K562 (cell line): ENCODE results near the gene ULK1.

Experiments
- BHLHE40 ChIP-seq: IDR thresholded peaks from 2 replicates; pipeline ENCODE4 v1.6.1; 2011; ENCODE audit warnings: low read length, improper control_type of control experiment
- CHD2 ChIP-seq: IDR thresholded peaks from 2 replicates; pipeline ENCODE4 v1.6.1; 2011; ENCODE audit warnings: low read depth, low read length
- CHD4 ChIP-seq: fragments of 200-600 bp; sonication (generic); IDR thresholded peaks from 3 replicates; pipeline ENCODE4 v1.6.1; 2012; ENCODE audit warnings: low read depth, mild to moderate bottlenecking, mixed read lengths, low read length, inconsistent platforms; ENCODE audit not compliant: insufficient read depth, insufficient replicate concordance, poor library complexity, severe bottlenecking
- FOS ChIP-seq: IDR thresholded peaks from 3 replicates; pipeline ENCODE4 v1.6.1; 2011; ENCODE audit not compliant: insufficient read length; ENCODE audit errors: extremely low read depth
- JUNB ChIP-seq: fragments of 450-650 bp; formaldehyde crosslinking; conservative IDR thresholded peaks from 2 replicates; pipeline ENCODE4 v1.4.0; 2020; ENCODE audit warnings: mild to moderate bottlenecking
- L3MBTL2 ChIP-seq: fragments of 450-650 bp; IDR thresholded peaks from 2 replicates; pipeline ENCODE4 v1.6.1; 2016; ENCODE audit warnings: mild to moderate bottlenecking, moderate library complexity
- POLR2A ChIP-seq: fragments of 450-650 bp; conservative IDR thresholded peaks from 2 replicates; pipeline ENCODE4 v1.6.1; 2016
- POLR3G ChIP-seq: IDR thresholded peaks from 2 replicates; pipeline ENCODE4 v1.6.1; 2011; ENCODE audit not compliant: insufficient read length, insufficient replicate concordance; ENCODE audit errors: extremely low read depth
- TBL1XR1 ChIP-seq, 2 experiments: IDR thresholded peaks; 2 replicates each; pipeline ENCODE4 v1.6.1; 2012; ENCODE audit warnings: improper control_type of control experiment in 2 of 2, low read length in 2 of 2, mild to moderate bottlenecking in 1 of 2
- TF ChIP-seq, protein P1 (sequence below): IDR thresholded peaks from 2 replicates; pipeline ENCODE4 v1.6.1; 2016; ENCODE audit warnings: missing genetic modification characterization, missing compliant biosample characterization
- TF ChIP-seq, protein P2 (sequence below): sonication (generic); formaldehyde crosslinking; IDR thresholded peaks from 2 replicates; pipeline ENCODE4 v1.9.0; 2022; ENCODE audit warnings: mild to moderate bottlenecking, missing genetic modification reagents
- TF ChIP-seq, protein P3 (sequence below), 3 experiments: IDR thresholded peaks in 2 of 3; conservative IDR thresholded peaks in 1 of 3; 2 replicates each; pipeline ENCODE4 v1.5.1; 2011 to 2012; ENCODE audit warnings: low read length in 3 of 3, mild to moderate bottlenecking in 3 of 3, control low read depth in 2 of 3, improper control_type of control experiment in 1 of 3, inconsistent platforms in 1 of 3, low read depth in 1 of 3, mixed read lengths in 1 of 3, moderate library complexity in 1 of 3; ENCODE audit not compliant: insufficient read depth in 2 of 3

DNA sequence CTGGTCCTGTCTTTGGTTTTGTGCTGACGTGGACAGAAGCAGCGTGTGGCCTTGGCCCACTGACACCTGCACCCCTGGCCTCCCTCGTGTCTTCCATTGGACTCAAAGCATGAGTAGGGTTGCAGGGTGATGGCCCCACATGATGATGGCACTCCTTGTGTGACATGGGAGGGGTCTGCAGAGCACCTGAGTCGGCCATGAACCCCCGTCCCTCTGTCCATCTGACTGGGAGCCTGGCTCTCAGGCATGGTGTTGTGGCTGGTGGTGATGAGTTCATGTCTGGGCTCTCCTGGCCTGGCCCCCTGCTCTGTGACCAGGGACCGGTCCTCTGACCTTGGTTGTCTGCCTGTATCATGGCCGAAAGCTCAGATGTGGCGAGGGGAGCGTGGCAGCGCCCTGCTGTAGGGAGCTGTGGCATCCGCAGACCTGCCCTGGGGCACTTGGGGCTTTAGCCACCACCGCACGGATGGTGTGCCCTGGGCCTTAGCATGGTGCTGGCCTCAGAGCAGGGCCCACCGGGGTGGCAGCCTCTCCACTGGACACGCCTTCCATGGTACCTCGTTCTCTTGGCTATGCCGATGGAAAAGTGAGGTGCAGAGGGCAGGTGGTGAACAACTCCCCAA is 16.7 kb downstream of the ULK1 start:
- TF ChIP-seq, protein P1, sequence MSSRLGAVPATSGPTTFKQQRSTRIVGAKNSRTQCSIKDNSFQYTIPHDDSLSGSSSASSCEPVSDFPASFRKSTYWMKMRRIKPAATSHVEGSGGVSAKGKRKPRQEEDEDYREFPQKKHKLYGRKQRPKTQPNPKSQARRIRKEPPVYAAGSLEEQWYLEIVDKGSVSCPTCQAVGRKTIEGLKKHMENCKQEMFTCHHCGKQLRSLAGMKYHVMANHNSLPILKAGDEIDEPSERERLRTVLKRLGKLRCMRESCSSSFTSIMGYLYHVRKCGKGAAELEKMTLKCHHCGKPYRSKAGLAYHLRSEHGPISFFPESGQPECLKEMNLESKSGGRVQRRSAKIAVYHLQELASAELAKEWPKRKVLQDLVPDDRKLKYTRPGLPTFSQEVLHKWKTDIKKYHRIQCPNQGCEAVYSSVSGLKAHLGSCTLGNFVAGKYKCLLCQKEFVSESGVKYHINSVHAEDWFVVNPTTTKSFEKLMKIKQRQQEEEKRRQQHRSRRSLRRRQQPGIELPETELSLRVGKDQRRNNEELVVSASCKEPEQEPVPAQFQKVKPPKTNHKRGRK (tag): no peak
- TF ChIP-seq TBL1XR1 (IDR thresholded peaks at IDR 0.05; ENCODE audit: low read length in 2 of 2): no peak
- TF ChIP-seq, protein P2, sequence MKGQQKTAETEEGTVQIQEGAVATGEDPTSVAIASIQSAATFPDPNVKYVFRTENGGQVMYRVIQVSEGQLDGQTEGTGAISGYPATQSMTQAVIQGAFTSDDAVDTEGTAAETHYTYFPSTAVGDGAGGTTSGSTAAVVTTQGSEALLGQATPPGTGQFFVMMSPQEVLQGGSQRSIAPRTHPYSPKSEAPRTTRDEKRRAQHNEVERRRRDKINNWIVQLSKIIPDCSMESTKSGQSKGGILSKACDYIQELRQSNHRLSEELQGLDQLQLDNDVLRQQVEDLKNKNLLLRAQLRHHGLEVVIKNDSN: no peak
- TF ChIP-seq, protein P3, sequence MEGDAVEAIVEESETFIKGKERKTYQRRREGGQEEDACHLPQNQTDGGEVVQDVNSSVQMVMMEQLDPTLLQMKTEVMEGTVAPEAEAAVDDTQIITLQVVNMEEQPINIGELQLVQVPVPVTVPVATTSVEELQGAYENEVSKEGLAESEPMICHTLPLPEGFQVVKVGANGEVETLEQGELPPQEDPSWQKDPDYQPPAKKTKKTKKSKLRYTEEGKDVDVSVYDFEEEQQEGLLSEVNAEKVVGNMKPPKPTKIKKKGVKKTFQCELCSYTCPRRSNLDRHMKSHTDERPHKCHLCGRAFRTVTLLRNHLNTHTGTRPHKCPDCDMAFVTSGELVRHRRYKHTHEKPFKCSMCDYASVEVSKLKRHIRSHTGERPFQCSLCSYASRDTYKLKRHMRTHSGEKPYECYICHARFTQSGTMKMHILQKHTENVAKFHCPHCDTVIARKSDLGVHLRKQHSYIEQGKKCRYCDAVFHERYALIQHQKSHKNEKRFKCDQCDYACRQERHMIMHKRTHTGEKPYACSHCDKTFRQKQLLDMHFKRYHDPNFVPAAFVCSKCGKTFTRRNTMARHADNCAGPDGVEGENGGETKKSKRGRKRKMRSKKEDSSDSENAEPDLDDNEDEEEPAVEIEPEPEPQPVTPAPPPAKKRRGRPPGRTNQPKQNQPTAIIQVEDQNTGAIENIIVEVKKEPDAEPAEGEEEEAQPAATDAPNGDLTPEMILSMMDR (IDR thresholded peaks at IDR 0.05 in 2 of 3, conservative IDR thresholded peaks at IDR 0.05 in 1 of 3; ENCODE audit: insufficient read depth in 2 of 3, low read depth in 1 of 3, low read length in 3 of 3): no peak
- no peak for TF ChIP-seq JUNB
- TF ChIP-seq POLR3G: no peak
- no peak for TF ChIP-seq CHD2
- no peak for TF ChIP-seq CHD4
- no peak for TF ChIP-seq FOS
- no peak for TF ChIP-seq POLR2A
- TF ChIP-seq L3MBTL2: no peak
- no peak for TF ChIP-seq BHLHE40
